Stimulated activated naive CD4-positive, alpha-beta T cell (primary cell): ENCODE measurements around the gene BAX.

ENCODE experiments used
- DNase-seq, 6 experiments: peaks; one replicate each; lab custom pipeline; 2025; lab: John Stamatoyannopoulos, UW

The BAX gene

DNA sequence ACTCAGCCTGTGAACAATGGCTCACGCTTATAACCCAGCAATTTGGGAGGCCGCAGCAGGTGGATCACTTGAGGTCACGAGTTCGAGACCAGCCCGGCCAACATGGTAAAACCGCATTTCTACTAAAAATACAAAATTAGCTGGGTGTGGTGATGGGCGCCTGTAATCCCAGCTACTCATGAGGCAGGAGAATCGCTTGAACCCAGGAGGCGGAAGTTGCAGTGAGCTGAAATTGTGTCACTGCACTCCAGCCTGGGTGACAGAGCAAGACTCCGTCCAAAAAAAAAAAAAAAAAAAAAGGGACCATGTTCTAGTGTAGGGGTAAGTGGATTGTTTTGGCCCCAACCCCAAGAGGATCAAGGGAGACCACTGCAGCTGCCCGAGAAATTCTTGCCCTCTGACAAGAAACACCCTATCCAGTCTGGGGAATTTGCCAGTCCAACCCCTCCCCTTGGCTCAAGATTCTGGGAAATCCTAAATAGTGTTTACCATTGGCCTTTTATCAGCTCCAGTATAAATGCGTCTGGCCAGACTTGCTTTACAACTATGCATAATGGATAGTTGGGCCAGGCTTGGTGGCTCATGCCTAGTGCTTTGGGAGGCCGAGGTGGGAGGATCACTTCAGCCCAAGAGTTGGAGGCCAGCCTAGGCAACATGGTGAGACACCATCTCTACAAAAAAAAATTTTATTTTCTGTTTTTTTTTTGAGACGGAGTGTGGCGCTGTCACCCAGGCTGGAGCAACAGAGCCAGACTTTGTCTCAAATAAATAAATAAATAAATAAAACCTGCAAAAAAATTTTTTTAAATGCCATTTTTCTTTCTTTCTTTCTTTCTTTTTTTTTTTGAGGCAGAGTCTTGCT, 26.3 kb upstream of the BAX start:
- DNase-seq: no peak

DNA sequence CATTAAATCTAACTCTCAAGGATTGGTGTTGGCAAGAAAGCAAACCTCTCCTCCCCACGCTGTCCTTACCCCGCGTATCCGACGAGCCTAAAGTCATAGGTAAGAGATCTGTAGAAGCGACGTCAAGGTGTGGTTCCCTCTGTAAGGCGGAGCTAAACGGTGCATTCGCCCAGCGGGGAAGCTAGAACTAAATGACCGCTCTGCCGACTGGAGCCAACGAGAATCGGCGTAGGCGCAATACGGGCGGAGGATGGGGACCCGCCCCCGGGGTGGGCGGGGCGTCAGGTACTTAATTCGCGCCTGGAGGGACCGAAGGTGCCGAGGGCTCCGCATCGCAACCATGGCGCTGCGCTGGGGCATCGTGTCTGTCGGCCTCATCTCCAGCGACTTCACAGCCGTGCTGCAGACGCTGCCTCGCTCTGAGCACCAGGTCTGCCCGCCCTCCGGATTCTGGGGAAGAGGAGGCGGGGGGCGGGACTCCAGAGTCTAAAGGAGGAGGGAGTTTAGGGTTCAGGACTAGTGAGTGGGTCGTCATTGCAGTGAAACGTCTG, 21.2 kb upstream of the BAX start, which contains the start of gene DHDH:
Gene DHDH, plus strand, starts transcription at position 318 of the 551 bp plus-strand sequence. Its CDS starts 23 bp downstream, at position 341.
- peak; percentile 81 to 89 (median 85) for DNase-seq

- DNase-seq: no peak
These were observed 19.8 kb upstream of the BAX start for GRCh38 chr19:48934837-48935236.

DNA sequence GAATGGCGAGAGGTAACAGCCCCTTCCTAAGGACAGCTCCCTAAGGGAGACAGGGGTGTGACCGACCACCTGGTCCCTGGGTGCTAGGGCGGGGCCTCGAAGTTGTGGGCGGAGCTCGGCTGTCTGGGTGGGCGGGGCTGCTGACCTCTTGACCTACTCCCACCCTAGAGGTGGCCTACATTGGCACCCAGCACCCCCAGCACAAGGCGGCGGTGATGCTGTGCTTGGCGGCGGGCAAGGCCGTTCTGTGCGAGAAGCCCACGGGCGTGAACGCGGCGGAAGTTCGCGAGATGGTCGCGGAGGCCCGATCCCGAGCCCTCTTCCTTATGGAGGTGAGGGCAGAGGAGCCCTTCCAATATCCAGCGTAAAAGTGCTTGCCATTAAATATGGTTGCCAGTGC, 18.8 kb upstream of the BAX start:
- DNase-seq: no peak

DNA sequence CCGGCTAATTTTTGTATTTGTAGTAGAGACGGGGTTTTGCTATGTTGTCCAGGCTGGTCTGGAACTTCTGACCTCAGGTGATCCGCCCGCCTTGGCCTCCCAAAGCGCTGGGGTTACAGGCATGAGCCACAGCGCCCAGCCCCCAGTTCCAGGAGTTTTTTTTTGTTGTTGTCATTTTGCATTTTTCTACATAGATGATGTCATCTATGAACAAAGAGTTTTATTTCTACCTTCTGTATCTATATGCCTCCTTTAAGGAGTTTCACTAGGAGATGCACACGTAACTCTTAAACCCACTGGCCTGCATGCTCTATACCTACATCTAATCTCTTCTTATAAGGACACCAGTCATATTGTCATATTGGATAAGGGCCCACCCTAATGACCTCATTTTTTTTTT, 16.4 kb upstream of the BAX start:
- DNase-seq: no peak

DNA sequence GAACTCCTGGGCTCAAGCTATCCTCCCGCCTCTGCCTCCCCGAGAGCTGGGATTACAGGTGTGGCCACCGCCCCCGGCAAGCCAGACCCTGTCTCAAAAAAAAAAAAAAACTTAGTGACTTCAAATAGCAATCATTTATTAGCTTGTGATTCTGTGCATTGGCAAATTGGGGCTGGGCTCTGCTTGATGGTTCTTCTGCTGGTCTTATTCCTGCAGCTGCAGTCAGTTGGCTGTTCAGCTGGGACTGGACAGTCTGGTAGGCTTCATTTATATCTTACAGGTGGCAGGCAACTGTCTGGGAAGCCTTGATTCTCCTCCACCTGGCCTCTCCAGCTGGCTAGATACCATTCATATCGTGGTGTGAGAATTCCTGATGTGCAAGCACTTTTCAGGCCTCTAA, 13.8 kb upstream of the BAX start:
- no peak for DNase-seq

DNA sequence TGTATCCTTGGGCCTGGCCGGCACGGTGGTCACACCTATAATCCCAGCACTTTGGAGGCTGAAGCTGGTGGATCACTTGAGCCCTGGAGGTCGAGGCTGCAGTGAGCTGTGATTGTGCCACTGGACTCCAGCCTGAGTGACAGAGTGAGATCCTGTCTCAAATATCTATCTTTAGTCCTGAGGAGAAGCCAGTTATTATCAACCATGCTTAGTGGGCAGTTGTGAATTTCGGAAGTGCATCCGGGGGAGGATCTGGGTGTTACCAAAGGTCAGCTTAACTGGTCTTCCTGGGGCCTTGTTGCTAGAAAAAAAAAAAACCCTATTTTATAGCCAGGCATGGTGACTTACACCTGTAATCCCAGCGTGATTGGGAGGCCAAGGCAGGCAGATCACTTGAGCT, 11.6 kb upstream of the BAX start:
- no peak for DNase-seq

DNA sequence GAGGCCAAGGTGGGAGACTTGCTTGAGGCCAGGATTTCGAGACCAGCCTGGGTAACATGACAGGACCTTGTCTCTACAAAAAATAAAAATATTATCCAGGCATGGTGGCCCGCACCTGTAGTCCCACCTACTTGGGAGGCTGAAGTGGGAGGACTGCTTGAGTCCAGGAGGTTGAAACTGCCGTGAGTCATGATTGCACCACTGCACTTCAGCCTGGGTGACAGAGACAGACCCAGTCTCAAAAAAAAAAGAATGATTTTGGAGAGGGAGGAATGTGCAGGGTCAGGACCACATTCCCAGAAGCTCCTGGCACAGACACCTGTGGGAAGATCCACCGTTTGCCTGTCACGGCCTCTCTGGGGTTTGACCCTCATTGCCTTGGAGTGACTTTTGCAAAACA, 9.3 kb upstream of the BAX start:
- DNase-seq: no peak

DNA sequence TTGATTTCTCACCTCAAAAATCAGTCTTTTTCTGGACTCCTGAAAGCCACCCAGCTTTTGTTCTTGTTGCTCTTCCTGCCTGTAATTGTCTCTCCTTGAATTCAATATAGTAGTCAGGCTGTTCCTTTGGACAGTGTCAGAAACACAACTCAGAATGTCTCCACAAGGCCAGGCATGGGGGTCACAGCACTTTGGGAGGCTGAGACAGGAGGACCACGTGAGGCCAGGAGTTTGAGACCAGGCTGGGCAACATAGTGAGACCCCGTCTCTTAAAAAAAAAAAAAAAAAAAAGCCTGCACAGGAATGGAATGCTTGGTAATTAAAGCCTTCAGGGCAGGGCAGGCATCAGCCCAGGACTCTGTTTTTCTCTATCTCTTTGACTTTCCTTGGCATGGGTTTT, 8.9 kb upstream of the BAX start:
- no peak for DNase-seq

- DNase-seq: no peak
These were observed 8.0 kb upstream of the BAX start for GRCh38 chr19:48946463-48947257.

GRCh38 chr19:48947258-48947542, 7.5 kb upstream of the BAX start:
- DNase-seq: no peak

- DNase-seq: no peak
These were observed 4.5 kb upstream of the BAX start for GRCh38 chr19:48950159-48950558.

DNA sequence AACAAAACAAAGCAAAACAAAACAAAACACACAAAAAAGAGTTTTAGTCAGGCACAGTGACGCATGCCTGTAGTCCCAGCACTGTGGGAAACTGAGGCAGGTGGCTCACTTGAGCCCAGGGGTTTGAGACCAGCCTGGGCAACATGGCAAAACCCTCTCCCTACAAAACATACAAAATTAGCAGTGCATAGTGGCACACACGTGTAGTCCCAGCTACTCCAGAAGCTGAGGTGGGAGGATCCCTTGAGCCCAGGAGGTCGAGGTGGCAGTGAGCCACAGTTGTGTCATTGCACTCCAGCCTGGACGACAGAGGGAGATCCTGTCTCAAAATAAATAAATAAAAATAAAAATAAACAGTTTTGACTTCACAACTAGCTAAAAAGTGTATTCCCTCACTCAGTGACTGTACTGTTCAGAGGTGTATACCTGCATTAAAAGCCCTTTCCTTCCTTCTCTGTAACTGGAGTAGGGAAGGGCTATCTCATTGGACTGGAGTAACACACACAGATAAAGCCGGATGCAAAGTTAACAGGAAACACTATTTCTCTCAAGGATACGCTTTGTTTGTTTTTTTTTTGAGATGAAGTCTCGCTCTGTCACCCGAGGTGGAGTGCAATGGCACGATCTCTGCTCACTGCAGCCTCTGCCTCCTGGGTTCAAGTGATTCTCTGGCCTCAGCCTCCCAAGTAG, 3.7 kb upstream of the BAX start:
- DNase-seq: no peak

GRCh38 chr19:48953141-48953540, 1.5 kb upstream of the BAX start:
- DNase-seq: no peak

- no peak for DNase-seq
These were observed 583 bp upstream of the BAX start for GRCh38 chr19:48953990-48954594.

DNA sequence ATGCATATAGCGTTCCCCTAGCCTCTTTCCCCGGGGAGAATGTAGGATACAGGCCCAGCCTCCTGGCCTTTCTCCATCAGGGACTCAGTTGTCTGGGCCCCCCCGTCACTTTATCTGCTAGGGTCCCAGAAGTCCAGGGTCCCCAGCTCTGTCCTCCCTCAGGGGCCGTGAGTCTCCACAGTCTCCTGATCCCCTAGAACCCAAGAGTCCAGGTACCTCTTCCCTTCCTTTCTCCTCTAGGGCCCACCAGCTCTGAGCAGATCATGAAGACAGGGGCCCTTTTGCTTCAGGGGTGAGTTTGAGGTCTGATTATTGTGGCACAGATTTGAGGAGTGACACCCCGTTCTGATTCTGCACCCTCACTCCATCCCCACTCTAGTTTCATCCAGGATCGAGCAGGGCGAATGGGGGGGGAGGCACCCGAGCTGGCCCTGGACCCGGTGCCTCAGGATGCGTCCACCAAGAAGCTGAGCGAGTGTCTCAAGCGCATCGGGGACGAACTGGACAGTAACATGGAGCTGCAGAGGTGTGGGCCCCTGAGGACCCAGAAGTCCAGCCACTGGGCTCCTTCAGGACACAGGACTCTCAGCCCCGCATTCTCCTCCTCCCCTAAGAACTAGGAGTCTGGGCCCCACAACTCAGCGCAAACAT, 758 bp downstream of the BAX start:
- no peak for DNase-seq

DNA sequence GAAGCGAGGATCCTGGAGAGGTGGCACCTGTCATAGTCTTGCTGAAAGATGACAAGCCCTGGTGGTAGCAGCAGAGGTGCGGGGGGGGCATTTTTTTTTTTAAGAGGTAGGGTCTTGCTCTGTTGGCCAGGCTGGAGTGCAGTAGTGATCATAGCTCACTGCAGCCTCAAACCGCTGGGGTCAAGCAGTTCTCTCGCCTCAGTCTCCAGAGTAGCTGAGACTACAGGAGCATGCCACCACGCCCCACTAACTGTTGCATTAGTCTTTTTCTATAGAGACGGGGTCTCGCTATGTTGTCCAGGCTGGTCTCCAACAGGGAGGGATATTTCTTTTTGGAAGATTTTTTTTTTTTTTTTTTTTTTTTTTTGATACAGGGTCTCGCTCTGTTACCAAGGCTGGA, 3.3 kb downstream of the BAX start:
- DNase-seq: no peak

- no peak for DNase-seq
These were observed 4.9 kb downstream of the BAX start for GRCh38 chr19:48959341-48960239.

- DNase-seq: no peak
These were observed 6.5 kb downstream of the BAX start for GRCh38 chr19:48961051-48961649.

DNA sequence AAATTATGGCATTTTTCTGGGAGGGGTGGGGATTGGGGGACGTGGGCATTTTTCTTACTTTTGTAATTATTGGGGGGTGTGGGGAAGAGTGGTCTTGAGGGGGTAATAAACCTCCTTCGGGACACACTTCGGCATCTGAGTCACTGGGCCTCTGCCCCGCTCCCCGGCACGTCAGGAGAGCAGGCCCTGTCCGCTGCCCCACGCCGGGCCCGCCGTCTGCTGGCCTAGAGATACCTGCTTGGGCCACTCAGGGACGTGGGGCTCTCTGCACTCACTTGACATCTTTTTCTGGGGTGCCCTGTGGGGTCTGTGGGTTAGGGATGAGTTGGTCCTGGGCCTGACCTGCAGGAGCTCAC, 7.0 kb downstream of the BAX start:
- no peak for DNase-seq
